DND-41 (cell line): ENCODE measurements around the gene NAPSA.

ENCODE experiments used
- CTCF ChIP-seq: IDR thresholded peaks from 2 replicates; pipeline ENCODE4 v1.5.1; 2012; ENCODE audit warnings: borderline replicate concordance, low read length, moderate library complexity, mild to moderate bottlenecking; ENCODE audit not compliant: poor library complexity, severe bottlenecking; ENCODE audit errors: extremely low read depth
- EZH2 ChIP-seq: IDR thresholded peaks from 3 replicates; pipeline ENCODE4 v1.6.1; 2012; ENCODE audit warnings: borderline replicate concordance, low read depth, mild to moderate bottlenecking, moderate library complexity, low read length, inconsistent platforms; ENCODE audit not compliant: severe bottlenecking

- no peak for TF ChIP-seq EZH2
- no peak for TF ChIP-seq CTCF
Measured at GRCh38 chr19:50413531-50413930, 48.1 kb upstream of the NAPSA start.
